ENCODE measurements around the gene TRAF3.
"Not testable (repeated sequence)": the region's sequence is repeated elsewhere in the genome, so short reads cannot be mapped to it uniquely, and the experiment has no call there.

The TRAF3 gene

DNA sequence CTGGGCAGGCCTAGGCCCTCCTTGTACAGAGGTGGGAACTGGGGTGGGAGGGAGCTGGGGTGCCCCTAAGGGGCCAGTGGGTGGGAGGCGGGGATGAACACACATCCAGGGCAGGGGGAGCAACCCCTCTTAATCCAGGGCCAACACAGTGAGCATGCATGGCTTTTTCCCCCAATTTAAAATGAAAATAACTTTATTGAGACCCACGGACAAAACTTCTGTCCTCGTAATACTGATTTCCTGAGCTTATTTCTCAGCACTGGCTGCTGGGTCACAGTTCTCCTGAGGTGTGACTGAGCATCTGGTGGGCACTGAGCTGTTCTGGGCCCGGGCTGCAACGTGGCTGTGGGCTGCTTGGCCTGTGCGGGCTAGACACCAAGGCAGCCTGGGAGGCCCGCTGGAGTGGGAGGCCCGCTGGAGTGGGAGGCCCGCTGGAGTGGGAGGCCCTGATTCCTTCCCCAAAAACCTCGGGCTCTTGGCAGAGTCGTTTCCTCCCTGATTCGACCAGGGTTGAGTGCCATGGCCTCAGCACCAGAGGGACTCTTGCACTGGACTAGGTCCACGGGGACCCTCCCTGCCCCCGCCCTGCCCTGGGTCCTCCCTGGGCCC, 24.9 kb upstream of the TRAF3 start:
- DNase-seq, result no peak

DNA sequence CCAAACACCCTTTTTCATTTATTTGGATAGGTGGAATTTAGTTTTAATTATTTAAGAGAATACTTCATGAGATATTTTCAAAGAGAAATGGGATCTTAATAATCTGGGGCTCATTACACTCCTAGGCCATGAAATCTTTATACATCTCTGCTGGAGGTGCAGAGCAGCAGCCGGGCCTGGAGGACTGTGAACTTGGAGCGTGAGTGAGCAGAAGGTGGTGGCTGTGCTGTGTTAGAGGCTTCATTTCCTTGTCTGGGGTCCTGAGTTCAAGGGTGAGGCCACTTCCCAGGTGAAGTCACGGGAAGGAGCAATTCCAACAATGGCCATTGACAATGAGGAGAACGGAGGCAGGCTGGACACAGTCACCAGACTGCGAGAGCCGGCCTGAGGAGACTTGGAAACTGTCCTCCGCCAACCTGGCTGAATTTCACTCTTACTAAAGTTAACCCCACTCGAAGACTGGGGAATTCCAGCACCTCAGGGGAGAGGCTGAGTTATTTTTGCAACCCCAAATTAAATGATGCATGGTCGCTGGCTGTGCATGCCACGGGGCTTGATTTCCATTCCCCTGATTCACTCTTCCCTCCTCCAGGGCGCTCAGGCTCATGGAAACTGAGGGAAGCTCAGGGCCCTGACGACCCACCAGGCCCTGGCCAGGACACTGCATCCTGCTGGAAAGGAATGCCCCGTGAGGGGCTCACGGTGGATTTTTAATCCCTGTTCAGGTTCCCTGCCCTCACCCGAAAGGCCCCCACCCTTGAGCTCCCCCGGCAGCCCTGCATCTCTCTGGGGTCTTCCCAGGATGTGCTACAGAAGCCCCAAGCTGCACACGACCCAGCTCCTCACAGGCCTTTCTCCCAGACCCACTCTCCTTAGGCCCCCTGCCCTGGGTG, 22.6 kb upstream of the TRAF3 start:
- no peak for DNase-seq

DNA sequence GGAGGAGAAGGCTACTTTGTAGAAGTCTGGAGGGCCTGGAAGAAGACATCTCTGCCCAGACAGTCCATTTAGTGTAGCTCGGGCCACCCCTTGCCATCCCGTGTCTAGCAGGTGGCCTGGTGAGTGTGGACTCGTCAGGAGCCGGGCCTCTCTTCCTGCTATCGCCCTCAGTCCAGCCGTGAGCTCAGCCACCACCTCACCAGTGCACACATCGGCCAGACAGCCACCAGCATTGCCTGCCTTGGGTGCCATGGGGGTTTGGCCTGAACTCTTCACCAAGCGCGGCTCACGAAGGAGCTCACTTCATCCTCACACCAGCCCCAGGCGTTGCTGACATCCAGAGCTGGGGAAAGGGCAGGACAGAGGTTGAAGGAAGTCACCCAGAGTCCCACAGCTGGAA, 19.6 kb upstream of the TRAF3 start:
- no peak for DNase-seq

DNA sequence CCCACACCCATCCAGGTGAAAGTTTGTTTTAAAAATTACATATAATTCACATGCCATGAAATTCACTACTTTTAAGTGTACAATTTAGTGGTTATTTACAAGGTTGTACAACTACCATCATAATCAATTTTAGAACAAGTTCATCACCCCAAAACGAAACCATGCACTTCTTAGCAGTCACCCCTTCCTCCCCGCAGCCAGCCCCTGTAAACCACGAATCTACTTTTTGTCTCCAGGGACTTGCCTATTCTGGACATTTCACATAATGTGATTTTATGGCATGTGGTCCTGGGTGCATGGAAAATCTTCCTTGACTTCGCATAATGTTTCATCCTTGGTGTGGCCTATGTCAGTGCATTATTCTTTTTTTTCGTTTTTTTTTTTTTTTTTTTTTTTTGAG, 19.2 kb upstream of the TRAF3 start:
- DNase-seq, result no peak

DNA sequence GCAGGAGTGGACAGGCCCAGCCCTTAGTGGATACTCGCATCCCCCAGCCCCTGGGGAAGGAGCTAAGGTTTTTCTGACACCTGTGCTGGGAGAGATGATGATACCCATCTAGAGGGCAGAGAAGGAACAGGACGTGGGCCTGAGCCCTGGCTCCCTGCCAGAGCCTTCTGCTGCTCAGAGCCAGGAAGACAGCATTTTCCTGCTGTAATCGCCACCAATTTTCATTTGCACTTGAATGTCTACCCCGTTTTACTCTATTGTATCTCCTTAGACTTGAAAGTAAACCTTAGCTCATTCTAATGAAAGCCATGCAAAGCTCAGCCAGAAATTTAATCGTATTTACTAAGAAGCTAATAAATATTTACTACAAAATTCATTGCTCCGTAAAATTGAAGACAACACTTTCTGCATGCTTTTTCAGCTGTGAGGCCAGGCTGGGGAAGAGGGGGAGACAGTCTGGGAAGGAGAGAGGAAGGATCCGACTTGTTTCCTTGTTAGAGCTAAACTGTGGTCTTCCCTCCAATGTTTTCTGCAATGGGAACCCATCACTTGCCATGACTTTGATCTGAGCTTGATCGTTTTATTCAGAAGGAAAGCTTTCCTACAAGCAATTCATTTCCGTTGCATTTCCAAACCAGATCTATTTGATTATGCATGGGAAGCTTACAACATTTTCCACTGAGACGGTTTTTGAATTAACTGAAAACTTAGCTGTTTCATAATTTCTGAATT, 17.6 kb upstream of the TRAF3 start:
- no peak for DNase-seq

DNA sequence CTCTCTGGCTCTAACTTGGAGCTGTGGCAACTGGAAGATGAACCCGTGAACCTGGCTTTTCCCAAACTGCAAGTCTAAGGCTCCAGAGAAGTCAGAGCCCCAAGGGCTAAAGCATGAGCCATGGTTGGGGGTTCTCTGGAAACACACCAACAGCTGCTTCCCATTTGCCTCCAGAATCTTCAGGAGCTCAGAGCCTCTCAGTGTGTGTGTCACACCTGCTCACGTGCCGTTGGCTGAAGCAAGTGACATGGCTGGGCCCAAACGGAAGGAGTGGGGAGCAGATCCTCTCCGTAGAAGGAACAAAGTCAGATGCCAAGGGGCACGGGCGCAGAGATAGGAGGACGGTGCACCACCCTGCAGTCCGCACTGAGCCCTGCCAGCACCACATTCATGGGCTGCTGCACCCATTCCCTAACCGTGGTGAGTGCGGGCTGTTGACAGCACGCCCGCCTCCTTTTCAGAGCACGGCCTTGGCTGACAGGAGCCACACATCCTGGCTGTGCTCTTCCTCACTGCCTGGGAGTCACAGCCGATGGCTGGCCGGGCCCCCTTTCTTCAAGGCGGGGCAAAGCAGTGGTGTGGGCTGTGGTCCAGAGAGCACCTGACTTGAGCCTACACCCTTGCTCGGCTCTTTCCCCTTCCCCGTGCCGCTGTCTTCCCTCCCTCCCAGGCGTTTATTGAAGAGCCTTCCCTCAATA, 16.6 kb upstream of the TRAF3 start:
- no peak for DNase-seq

DNA sequence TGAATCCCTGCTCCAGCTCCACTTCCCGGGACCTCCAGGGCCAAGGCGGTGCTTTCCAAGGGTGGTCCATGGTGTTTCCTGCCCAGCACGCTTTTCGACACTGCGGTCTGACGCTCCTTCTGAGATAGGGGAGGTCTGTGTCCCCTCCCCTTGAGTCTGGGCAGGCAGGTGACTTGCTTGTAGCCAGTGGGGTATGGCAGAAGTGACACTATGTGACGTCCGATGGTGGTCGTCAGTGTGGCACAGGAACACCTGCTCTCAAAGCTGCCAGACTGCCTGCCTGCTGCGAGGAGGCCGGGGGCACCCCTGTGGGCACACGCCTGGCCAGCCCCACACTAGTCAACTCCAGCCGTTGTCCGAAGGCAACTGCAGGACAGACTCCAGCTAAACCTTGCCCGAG, 16.0 kb upstream of the TRAF3 start:
- no peak for DNase-seq

DNA sequence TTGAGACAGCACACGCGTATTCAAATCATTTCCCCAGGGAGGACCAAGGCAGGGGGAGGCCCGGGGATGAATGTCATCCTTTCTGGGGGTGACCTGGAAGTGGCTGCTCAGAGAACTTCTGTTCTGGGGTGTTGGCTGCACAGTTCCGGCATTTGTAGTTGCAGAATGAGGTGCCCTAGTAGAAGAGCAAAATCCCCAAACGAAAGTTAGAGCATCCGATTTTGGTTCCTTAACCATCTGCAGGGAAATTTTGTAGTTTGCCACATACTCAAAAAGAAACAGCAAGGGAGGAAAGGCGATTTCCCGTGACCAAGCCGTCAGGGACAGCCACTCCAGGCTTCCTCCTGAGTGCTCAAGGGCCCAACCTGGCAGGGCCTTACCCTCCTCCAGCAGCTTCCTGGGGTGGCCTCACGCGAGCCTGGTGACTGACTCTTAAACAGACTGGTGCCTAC, 13.0 kb upstream of the TRAF3 start:
- DNase-seq, result no peak

DNA sequence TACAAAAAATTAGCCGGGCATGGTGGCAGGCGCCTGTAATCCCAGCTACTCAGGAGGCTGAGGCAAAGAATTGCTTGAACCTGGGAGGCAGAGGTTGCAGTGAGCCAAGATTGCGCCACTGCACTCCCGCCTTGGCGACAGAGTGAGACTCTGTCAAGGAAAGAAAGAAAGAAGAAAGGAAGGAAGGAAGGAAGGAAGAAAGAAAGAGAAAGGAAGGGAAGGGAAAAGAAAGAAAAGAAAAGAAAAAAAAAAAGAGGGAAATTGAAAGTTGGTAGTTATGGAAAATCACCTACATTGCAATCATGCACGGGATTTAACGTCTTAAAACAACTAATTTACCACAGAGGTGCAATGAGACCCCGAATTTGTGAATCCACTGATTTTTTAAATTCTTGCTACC, 11.5 kb upstream of the TRAF3 start:
- not testable (repeated sequence) for DNase-seq

DNA sequence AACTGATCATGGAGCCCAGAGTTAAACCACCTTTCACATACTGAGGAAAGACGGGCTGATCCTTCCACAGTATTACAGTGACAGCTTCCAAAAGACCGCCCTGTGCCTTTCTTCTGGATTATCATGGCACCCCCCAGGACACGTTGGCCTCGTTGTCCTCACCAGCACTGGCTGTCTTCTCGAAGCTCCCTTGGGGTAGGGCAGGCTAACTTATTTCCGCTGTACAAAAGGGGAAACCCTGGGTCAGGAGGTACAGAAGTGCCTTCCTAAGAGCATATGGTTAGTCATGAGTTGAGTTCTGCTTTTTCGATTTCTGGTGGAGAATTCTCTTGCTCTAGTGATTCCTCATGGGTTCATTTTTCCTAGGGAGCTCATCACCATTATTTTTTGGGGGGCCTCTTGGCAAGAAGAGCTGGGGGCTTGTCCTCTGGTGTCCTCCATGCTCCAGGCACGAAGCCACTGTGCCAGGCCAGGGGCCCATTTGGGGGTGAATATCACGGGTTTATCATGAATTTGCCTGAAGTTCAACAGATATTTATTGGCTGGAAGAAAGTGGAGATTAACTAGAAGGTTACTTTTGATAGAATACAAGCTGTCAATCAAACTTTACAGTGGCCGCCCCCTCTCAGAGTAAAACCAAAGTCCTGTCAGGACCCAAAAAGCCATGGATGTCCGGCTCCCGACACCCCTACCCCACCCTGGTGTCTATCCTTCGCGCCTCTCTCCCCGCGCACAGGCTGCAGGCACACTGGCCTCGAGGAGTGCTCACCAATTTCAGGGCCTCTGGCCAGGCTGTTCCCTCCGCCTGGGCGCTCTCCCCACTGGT, 8.8 kb upstream of the TRAF3 start:
- no peak for DNase-seq

DNA sequence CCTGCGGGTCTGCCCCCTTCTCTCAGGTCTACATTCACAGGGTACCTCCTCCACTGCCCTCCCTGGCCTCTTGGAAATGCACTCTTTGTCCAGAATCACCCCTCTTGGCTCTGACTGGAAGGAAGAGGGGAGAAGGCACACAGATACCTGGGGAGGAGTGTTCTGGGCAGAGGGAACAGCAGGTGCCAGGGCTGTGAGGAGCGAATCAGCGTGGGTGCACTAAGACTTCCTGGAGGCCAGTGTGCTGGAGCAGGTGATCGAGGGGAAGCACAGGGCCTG, 8.3 kb upstream of the TRAF3 start:
- DNase-seq, result no peak

DNA sequence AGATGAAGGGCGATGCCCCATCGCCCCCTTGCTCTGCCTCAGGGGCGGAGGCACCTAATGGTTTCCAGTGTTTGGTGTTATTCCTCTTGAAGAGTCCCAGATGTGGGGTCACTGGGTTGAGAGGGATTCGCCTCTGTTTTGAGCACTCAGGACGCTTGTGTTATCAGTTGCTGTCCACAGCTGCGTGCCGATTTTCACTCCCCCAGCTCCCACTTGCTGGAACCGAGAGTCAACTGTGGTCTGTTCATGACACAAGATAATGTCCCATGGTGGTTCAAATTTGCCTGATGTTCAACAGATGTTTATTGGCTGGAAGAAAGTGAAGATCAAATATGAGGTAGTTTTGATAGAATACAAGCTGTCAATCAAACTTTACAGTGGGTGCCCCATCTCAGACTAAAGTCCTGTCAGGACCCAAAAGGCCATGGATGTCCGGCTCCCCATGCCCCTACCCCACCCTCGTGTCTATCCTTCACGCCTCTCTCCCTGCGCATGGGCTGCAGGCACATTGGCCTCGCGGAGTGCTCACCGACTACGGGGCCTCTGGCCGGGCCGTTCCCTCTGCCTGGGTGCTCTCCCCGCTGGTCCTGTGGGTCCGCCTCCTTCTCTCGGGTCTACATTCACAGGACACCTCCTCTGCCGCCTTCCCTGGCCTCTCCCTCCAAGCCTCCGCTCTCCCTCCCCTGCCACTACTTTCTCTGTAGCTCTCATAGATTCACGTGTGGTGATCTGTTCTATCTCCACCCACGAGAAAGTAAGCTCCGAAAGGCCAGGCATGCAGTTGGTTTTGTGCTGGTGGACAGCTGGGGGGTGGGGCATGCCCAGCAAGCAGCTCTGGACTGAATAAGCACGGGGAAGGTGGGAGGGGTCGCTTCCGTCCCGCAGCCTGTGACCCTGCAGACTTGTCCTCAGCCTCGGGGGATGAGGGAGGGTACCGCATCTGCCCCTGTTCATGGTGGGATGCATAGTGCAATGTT, 6.8 kb upstream of the TRAF3 start:
- no peak for DNase-seq

DNA sequence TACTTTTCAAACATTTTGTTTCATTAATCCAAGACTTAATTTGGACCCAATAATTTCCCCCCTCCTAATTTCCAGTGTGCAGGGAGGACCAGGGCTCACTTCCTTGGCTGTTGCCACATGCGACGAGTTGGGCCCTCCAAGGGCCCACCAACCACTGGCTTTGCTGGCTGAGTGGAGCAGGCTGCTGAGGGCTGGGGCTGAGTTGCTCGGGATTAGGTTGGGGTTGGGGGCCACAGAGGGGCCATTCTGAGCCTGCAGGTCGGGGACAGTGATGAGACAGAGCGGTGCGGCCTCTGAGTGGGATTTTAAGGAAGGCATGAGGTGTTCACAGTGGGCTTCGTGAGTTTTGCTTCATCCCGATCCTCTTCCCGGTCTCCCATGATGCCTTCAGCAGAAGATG, 6.1 kb upstream of the TRAF3 start:
- no peak for DNase-seq

DNA sequence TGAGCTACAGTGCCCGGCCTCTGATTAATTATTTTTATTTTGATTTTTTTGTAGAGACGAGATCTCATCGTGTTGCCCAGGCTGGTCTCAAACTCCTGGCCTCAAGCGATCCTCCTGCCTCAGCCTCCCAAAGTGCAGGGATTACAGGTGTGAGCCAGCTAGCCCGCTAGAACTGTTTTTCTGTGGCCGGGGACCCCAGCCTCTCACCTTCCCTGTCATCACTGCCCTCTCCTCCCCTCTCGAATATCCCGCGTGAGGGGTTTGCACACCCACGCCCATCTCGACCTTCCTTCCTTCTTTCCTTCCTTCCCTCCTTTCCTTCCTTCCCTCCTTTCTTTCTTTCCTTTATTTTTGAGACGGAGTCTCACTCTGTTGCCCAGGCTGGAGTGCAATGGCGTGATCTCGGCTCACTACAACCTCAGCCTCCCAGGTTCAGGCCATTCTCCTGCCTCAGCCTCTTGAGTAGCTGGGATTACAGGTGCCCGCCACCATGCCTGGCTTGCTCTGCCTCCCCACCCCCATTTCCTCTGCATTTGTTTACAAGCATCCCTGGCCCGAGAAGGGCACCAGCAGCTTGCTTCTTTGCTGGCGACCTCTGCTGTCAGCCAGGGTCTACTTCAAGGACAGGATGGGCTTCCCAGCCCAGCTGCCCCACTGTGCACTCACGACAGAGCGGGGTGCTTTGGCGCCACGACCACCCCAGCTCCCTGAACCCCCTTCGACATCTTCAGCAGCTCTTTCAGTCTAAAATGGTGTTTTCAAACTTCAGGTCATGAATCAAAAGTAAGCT, 4.3 kb upstream of the TRAF3 start:
- no peak for DNase-seq

DNA sequence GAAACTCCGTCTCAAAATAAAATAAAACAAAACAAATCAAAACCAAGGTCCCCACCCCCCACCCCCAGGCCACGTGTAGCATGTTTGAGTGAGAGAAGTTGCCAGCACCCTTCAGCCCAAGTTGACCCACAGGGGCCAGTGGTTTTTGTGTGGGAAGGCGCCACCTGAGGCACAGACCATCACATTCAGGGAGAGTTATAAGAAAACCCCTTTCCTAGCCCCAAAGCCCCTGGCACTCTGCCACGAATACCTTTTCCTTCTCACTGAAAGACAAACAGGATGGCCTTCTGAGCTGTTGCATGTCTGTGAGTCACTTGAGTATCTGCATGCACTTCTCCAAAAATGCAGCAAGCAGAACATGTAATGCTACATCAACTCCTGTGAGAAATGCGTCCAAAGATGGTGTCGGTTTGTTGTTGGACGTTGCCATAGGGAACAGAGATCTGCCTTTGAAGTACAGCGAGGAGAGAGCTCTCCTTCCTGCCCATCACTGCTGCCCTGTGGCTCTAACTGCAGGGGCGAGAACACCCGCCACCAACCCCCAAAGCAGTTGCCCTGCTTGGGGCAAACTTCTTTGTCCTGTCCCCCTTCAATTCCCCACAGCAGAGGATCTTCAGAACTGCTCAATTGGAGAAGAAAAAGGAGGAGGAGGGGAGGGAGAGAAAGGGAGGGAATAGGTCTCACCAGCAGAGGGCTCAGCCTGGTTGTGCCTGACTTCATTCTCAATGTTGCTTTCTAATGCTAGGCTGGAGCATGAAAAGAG, 2.7 kb upstream of the TRAF3 start:
- DNase-seq, result peak; percentile 84

DNA sequence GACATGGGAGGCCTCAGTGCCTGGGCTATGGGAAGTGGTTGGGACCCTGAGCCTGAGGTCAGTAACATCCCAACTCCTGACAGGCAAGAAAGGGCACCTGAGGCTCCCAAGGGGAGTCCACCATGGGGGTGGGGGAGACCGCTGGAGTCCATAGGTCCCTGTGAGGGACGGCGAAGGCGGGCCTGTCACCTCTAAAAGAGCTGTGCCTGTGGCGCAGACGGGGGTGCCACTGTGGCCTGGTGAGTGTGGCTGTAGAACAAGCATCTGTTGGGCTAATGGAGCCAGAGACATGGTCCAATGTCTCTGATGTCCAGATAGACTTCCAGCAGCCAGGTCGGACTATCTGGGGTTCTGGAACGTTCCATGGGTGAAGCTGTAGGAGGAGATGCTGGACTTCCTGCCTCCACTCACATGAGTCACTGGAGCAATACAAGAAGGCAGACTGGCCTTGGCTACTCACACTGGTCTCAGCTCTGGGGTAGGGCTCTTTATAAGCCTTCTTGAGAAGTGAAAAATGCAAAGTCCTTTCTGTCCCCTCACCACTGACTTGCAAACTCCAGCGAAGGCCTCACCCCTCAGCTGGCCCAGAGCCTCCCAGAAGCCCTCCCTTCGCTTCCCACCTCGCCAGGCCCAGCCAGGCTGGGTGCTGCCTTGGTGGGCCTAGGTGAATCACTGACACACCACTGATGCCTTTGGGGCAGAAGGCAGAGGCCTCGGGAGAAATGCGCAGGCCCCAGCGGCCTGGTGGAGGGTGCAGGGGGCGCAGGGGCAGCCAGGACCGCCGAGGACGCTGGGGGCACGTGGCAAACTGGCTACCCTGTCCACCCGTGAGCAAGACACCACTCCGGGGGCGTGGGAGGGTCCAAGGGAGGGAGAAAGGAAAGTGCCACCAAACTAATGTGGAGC, 1.1 kb upstream of the TRAF3 start:
- no peak for DNase-seq

DNA sequence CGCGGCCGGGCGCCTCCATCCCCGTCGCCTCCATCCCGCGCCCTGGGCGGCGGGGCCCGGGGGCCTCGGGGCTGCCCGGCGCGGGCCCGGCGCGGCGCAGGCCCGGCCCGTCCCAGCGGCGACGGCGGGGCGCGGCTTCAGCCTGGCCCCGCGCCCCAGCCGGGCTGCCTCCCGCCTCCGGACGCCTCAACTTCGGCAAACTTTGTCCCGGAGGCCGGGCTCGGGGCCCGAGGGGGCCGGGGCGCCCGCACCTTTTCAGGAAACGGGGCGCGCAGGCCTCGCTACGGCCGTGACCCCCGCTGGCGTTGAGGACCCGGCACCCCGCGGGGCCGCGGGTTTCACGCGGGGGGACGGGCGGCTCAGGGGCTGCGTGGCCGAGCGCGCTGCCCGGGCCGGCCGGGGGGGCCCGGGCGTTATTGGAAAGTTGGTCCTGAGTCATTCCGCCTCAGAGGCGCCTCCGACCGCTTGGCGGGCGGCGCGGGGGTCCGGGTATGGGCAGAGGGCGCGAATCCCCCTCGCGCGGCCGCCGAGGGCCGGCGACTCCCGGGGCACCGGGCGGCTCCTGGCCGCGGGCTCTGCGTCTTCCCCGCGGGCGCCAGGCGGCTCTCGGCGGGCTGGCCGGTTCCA, 575 bp downstream of the TRAF3 start:
- DNase-seq, result no peak
